Vagina (tissue), 2 donors: ENCODE results near the gene CD300LB. TPM values are rescaled to one million over a fixed set of nuclear protein-coding genes. Genes with fewer than 3 reads are reported as not detected.
A peak's percentile ranks its signal among the peaks of the same experiment; 100 is the strongest.
"Not testable (repeated sequence)": the region's sequence is repeated elsewhere in the genome, so short reads cannot be mapped to it uniquely, and the experiment has no call there.

Experiments used
- DNase-seq, 2 donors: peaks; one replicate each; pipeline ENCODE4 v3.0.0-alpha.2; 2017; ENCODE audit errors: extremely low spot score in 2 of 2
- H3K27ac ChIP-seq: fragments of 200-600 bp; sonication (generic); one replicate; pipeline ENCODE4 v1.5.1; 2019
- H3K27me3 ChIP-seq: fragments of 200-600 bp; sonication (generic); one replicate; pipeline ENCODE4 v1.5.1; 2019
- H3K36me3 ChIP-seq, 2 donors: fragments of 200-600 bp; sonication (generic); one replicate each; pipeline ENCODE4 v1.5.1; 2017 to 2019
- H3K4me1 ChIP-seq: fragments of 200-600 bp; sonication (generic); one replicate; pipeline ENCODE4 v1.5.1; 2019
- H3K4me3 ChIP-seq, 2 donors: fragments of 200-600 bp; sonication (generic); 1 replicate in 1 of 2; 2 replicates in 1 of 2; pipeline ENCODE4 v1.5.1; 2016 to 2019
- H3K9me3 ChIP-seq: fragments of 200-600 bp; sonication (generic); one replicate; pipeline ENCODE4 v1.5.1; 2019
- CTCF ChIP-seq, 3 experiments: fragments of 450-650 bp in 2 of 3; fragments of 200-600 bp in 1 of 3; sonication (generic) in 1 of 3; IDR thresholded peaks; one replicate each; pipeline ENCODE4 v1.5.1; 2017 to 2019; ENCODE audit warnings: antibody characterized with exemption in 3 of 3, mild to moderate bottlenecking in 2 of 3, moderate library complexity in 2 of 3
- POLR2A ChIP-seq, 2 donors: fragments of 450-650 bp; IDR thresholded peaks; one replicate each; pipeline ENCODE4 v1.6.1; 2017; ENCODE audit warnings: antibody characterized with exemption in 2 of 2, mild to moderate bottlenecking in 2 of 2, moderate library complexity in 2 of 2
- POLR2AphosphoS5 ChIP-seq, 2 donors: sonication (generic); formaldehyde crosslinking; IDR thresholded peaks; one replicate each; pipeline ENCODE4 v1.9.0; 2017; ENCODE audit warnings: antibody characterized with exemption in 2 of 2, mild to moderate bottlenecking in 2 of 2, low read depth in 1 of 2; ENCODE audit not compliant: insufficient read depth in 1 of 2
- intact Hi-C: fragments of 100-400 bp; cut with DNase I; formaldehyde crosslinking; loops from one replicate; pipeline ENCODE4 v1.15.1; 2023
- total RNA-seq: library from RNA; depleted of rRNA; stranded (reverse); fragments of >200 nt; gene quantifications from one replicate; pipeline ENCODE4 v1.2.3, GENCODE V29; 2016

Gene CD300LB
- total RNA-seq, 1 donor from 2014 or later = 0.25 TPM

- peaks cover 9% of the 10 kb centered on the region for H3K4me1 ChIP-seq
- no peaks in the 10 kb centered on the region for H3K9me3 ChIP-seq
- no peaks in the 10 kb centered on the region for H3K27me3 ChIP-seq
- TF ChIP-seq CTCF (IDR thresholded peaks at IDR 0.05) (peak in 2 of 3 experiments; percentile 17 to 33), POLR2A (IDR thresholded peaks at IDR 0.05) (no peak)
- intact Hi-C loops = no loop called here
- H3K36me3 ChIP-seq = no peaks in the 10 kb centered on the region
- DNase-seq = no peak
- H3K27ac ChIP-seq = no peak overlapping the region
- H3K4me3 ChIP-seq = no peak overlapping the region
Measured at GRCh38 chr17:74566132-74566753, 35.0 kb upstream of the CD300LB start.

GRCh38 chr17:74565126-74565525 lies 33.9 kb upstream of the CD300LB start:
- Histone ChIP-seq H3K27me3 (no peaks in the 10 kb centered on the region), H3K4me3 (no peak overlapping the region), H3K9me3 (no peaks in the 10 kb centered on the region), H3K36me3 (no peaks in the 10 kb centered on the region), H3K4me1 (peaks cover 4% of the 10 kb centered on the region), H3K27ac (no peak overlapping the region)
- TF ChIP-seq CTCF (IDR thresholded peaks at IDR 0.05) (no peak), POLR2A (IDR thresholded peaks at IDR 0.05) (no peak), POLR2AphosphoS5 (IDR thresholded peaks at IDR 0.05; ENCODE audit: insufficient read depth in 1 of 2, low read depth in 1 of 2) (no peak)
- no peak for DNase-seq
- intact Hi-C loops = no loop called here

- DNase-seq = no peak
- Histone ChIP-seq H3K27ac (no peak overlapping the region), H3K27me3 (no peaks in the 10 kb centered on the region), H3K36me3 (no peaks in the 10 kb centered on the region), H3K9me3 (no peaks in the 10 kb centered on the region), H3K4me3 (no peak overlapping the region), H3K4me1 (no peaks in the 10 kb centered on the region)
- intact Hi-C loops = no loop called here
- no peak for TF ChIP-seq POLR2A (IDR thresholded peaks at IDR 0.05)
- no peak for TF ChIP-seq CTCF (IDR thresholded peaks at IDR 0.05)
- no peak for TF ChIP-seq POLR2AphosphoS5 (IDR thresholded peaks at IDR 0.05; ENCODE audit: insufficient read depth in 1 of 2, low read depth in 1 of 2)
Measured at GRCh38 chr17:74563358-74563757, 32.1 kb upstream of the CD300LB start.

- H3K27ac ChIP-seq = no peak overlapping the region
- no peaks in the 10 kb centered on the region for H3K27me3 ChIP-seq
- TF ChIP-seq POLR2AphosphoS5 (IDR thresholded peaks at IDR 0.05; ENCODE audit: insufficient read depth in 1 of 2, low read depth in 1 of 2) (no peak), POLR2A (IDR thresholded peaks at IDR 0.05) (no peak), CTCF (IDR thresholded peaks at IDR 0.05) (no peak)
- no peaks in the 10 kb centered on the region for H3K4me1 ChIP-seq
- no peaks in the 10 kb centered on the region for H3K9me3 ChIP-seq
- H3K36me3 ChIP-seq = no peaks in the 10 kb centered on the region
- intact Hi-C loops = no loop called here
- no peak overlapping the region for H3K4me3 ChIP-seq
- DNase-seq = no peak
Measured at GRCh38 chr17:74561586-74561985, 30.3 kb upstream of the CD300LB start.

- Histone ChIP-seq H3K36me3 (no peaks in the 10 kb centered on the region), H3K4me1 (no peaks in the 10 kb centered on the region), H3K27me3 (no peaks in the 10 kb centered on the region), H3K9me3 (no peaks in the 10 kb centered on the region), H3K27ac (no peak overlapping the region), H3K4me3 (no peak overlapping the region)
- intact Hi-C loops = loop anchor here (5.0 kb wide), 1 partner anchor 1752 kb away; no protein-coding TSS in a partner anchor
- DNase-seq = no peak
- no peak for TF ChIP-seq CTCF (IDR thresholded peaks at IDR 0.05)
- TF ChIP-seq POLR2A (IDR thresholded peaks at IDR 0.05) = no peak
- TF ChIP-seq POLR2AphosphoS5 (IDR thresholded peaks at IDR 0.05; ENCODE audit: insufficient read depth in 1 of 2, low read depth in 1 of 2) = no peak
Measured at GRCh38 chr17:74558882-74559519, 27.7 kb upstream of the CD300LB start.

GRCh38 chr17:74558402-74558801 lies 27.1 kb upstream of the CD300LB start:
- not testable (repeated sequence) for DNase-seq, H3K27ac ChIP-seq, H3K4me1 ChIP-seq, H3K9me3 ChIP-seq, H3K4me3 ChIP-seq, H3K27me3 ChIP-seq, H3K36me3 ChIP-seq
- intact Hi-C loops = loop anchor here (5.0 kb wide), 1 partner anchor 1751 kb away; no protein-coding TSS in a partner anchor
